ENCODE results near the gene CRKL.

DNA sequence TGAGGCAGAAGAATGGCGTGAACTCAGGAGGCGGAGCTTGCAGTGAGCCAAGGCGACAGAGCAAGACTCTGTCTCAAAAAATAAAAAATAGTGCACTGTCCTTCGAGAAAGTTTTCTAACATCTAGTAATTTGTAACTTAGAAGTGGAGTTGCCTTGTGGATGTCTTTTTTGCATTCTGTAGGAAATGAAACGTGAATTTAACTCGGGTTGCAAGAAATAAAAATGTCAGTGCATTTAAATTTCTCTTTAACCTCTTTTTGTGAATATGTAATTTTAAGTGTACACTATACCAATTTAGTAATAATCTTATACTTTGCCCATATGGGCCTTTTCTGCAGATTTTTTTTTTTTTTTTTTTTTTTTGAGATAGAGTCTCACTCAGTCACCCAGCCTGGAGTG is 26.2 kb upstream of the CRKL start:
- no peak for TF ChIP-seq POLR2A (IDR thresholded peaks at IDR 0.05)
- TF ChIP-seq, protein P1, sequence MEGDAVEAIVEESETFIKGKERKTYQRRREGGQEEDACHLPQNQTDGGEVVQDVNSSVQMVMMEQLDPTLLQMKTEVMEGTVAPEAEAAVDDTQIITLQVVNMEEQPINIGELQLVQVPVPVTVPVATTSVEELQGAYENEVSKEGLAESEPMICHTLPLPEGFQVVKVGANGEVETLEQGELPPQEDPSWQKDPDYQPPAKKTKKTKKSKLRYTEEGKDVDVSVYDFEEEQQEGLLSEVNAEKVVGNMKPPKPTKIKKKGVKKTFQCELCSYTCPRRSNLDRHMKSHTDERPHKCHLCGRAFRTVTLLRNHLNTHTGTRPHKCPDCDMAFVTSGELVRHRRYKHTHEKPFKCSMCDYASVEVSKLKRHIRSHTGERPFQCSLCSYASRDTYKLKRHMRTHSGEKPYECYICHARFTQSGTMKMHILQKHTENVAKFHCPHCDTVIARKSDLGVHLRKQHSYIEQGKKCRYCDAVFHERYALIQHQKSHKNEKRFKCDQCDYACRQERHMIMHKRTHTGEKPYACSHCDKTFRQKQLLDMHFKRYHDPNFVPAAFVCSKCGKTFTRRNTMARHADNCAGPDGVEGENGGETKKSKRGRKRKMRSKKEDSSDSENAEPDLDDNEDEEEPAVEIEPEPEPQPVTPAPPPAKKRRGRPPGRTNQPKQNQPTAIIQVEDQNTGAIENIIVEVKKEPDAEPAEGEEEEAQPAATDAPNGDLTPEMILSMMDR (IDR thresholded peaks at IDR 0.05) = no peak

All from testis (tissue), 2 donors.